Eye (tissue), 1 donor: ENCODE measurements around the gene TNNI3.
"Not testable (repeated sequence)": the region's sequence is repeated elsewhere in the genome, so short reads cannot be mapped to it uniquely, and the experiment has no call there.

ENCODE experiments used
- DNase-seq: peaks from one replicate; pipeline ENCODE4 v3.0.0-alpha.2; 2015

TNNI3 gene

GRCh38 chr19:55157064-55157908 lies at the start of gene TNNI3:
TNNI3 (minus strand) TSS chr19:55157732; CDS start chr19:55157589, 143 bp downstream.
- DNase-seq, result no peak

DNA sequence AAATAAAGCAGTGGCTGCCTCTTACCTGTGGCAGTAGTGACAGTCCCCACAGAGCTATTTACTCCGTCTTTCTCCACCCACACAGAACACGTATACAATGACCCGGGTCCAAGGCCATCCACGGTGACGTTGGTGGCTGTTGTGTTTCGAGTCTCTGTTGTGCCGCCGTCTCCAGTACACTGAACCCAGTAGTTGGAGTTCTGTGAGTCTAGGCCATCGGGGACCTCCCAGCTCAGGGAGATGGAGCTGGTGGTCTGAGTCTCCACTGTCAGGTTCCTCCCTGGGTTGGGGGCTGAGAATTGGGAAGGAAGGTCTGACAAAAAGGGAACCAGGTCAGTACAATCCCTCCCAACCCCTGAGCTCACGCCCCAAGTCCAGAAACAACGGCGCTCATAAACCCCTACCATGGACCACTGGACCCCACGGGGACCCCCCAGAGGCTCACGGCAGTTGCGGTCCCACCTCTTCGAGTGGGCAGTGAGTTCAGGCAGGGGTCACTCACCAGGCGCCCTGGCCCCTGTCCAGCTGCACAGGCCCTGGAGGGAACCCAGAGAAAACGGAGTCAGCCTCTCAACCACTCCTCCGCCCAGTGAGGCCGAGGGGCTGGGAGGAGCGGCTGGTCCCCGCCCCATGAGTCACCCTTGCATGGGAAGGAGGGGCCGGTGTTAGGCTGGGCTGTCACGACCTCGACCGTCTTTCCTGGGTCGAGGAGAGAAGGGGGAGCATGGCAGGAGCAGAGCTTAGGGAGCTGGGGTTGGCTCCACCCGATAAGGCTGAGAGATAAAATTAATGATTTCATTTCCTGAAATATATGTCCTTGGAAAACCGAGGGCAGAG lies 49.4 kb upstream of the TNNI3 start:
- DNase-seq, result peak; percentile 76

- not testable (repeated sequence) for DNase-seq
These were observed 44.7 kb upstream of the TNNI3 start for GRCh38 chr19:55202199-55202598.

GRCh38 chr19:55199620-55200204 lies 42.2 kb upstream of the TNNI3 start:
- DNase-seq, result no peak

DNA sequence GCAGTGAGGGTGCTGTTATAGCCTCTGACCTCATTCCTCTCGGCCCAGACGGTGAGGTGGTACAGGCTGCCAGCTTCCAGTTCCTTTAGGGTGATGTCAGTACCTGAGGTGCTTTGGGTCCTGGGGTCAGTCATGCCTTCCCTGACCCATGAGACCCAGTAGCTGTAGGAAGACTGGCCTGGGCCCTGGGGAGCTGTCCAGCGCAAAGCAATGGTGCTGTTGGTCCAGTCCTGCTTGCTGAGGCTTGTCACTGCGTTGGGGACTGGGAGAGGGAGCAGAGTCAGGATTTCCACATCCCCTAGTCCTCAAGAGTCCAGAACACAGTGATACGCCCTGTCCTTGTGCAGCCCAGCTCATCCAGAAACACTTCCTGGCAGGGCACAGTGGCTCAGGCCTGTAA lies 41.1 kb upstream of the TNNI3 start:
- no peak for DNase-seq

- peak; percentile 47 for DNase-seq
These were observed 40.0 kb upstream of the TNNI3 start for GRCh38 chr19:55197528-55197927.

DNA sequence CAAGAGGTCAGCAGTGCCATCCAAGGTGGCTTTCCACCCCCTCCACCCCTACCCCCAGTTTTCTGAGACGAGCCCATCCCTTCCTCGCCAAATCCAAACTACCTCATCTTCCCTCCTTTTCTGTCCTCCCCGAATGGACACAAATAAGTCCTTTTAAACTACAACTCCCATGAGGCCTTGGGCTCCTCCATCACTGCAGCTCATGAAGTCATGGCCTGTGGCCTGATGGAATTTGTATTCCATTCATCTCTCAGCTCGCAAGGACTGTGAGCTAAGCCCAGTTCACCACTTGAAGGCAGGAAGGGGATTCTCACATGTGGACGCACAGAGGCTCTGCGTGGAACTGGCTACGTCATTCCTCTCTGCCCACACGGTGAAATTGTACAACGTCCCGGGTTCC lies 39.3 kb upstream of the TNNI3 start:
- DNase-seq, result no peak

DNA sequence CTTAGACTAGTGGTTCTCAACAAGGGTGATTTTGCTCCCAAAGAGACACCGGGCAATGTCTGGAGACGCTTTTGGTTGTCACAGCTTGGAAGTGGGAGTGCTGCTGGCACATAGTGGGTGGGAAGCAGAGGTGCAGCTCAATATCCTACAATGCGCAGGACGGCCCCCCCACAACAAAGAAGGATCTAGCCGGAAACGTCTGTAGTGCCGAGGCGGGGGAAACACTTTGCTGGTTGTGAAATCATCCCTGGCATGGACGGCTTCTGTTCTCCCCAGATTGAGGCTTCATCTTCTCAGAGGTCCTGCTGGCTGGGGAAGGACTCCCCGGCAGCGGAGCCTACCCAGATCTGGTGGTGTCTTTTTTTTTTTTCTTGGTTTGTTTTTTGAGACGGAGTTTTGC lies 35.9 kb upstream of the TNNI3 start:
- no peak for DNase-seq

- peak; percentile 21 for DNase-seq
These were observed 31.9 kb upstream of the TNNI3 start for GRCh38 chr19:55189403-55189835.

DNA sequence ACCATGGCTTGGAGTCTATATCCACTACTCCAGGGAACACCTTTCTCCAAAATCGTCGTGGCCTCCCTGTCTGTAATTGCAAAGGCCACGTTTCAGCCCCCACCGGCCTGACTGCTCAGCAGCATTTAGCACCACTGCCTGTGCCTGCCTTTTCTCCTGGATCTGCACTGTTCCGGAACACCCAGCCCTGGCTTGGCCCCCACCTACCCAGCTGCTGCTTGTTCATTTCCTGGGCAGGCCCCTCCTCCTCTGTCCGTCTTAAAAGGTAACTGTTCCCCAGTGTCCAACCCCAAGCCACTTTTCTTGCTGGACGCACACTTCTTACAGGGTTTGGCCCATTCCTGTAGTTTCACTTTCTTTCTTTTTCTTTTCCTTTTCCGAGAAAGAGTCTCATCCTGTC lies 31.1 kb upstream of the TNNI3 start:
- DNase-seq, result no peak

DNA sequence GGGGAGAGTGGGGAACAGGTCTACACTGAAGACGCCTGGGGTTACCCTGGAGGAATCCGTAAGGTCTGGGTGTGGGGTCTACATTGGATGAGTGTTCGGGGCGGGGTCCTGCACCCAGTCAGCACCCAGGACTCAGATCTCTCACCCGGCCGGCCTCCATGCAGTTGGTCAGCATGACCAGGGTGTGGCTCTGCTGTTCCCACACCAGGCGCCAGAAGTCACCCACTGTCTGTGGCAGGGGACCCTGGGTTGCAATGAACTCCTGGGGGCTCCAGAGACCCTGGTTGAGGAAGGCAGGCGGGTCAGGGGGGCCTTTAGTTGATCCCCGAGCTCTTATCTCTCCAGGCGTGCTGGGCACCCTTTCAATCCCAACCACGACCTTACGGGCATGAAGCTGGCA lies 28.5 kb upstream of the TNNI3 start:
- DNase-seq, result no peak

DNA sequence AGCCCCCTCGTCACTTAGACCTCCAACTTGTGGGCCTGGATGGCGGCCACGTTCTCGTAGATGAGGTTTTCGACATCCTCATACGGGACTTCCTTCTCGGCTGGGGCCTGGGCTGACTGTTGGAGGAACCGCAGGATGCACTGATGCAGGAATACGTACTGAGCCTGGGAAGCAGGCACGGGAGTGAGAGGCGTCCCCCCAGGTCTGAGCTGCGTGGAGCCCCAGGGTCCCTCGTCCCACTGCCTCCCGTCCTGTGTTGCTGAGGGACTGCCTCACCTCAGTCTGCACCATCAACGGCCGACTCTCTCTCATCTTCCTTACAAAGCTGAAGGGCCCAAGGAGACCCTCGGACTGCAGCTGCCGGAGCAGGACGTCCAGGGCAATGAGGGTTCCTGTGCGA lies 24.2 kb upstream of the TNNI3 start:
- no peak for DNase-seq

GRCh38 chr19:55179606-55180484 lies 22.3 kb upstream of the TNNI3 start, which contains the start of gene SYT5:
SYT5 (minus strand) TSS chr19:55180289; CDS start chr19:55179041, 1,248 bp downstream.
- DNase-seq, result peak; percentile 75

DNA sequence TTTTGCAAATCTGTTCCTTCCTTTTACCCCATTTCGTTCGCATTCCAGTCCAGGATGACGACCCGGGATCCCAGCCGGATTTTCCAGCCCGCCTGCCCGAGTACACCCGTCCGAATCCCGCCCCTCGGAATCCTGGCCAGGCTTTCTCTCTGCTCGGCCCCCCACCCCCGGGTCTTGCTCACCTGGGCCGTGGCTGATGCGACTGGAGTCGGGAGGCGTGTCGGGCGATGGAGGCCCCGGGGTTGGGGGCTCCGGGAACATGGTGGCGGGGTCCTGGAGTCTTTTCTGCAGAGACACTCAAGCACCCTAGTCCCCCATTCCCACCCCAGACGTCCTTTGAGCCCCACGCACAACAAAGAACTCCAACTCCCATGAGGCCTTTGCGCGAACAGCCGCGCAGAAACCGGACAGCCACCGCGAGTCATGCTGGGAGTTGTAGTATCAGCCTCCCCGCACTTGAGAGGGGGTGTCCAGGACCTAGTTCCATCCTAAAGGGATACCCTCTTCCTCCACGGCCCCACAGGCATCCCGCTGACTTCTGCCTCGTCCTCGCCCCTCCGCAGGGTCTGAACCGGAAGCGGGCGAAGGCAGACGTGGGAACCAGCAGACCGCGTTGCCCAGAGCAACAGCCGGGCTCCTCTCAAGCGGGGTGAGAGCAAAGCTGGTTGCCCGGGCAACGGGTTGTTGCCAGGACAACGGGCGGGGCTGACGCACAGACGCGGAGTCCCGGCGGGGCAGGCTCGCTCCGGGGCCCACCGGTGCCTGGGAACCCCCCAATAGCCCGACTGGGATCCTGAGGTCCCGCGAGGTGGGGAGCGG lies 21.5 kb upstream of the TNNI3 start:
- DNase-seq, result peak; percentile 97

GRCh38 chr19:55176076-55176475 lies 18.5 kb upstream of the TNNI3 start:
- DNase-seq, result no peak

DNA sequence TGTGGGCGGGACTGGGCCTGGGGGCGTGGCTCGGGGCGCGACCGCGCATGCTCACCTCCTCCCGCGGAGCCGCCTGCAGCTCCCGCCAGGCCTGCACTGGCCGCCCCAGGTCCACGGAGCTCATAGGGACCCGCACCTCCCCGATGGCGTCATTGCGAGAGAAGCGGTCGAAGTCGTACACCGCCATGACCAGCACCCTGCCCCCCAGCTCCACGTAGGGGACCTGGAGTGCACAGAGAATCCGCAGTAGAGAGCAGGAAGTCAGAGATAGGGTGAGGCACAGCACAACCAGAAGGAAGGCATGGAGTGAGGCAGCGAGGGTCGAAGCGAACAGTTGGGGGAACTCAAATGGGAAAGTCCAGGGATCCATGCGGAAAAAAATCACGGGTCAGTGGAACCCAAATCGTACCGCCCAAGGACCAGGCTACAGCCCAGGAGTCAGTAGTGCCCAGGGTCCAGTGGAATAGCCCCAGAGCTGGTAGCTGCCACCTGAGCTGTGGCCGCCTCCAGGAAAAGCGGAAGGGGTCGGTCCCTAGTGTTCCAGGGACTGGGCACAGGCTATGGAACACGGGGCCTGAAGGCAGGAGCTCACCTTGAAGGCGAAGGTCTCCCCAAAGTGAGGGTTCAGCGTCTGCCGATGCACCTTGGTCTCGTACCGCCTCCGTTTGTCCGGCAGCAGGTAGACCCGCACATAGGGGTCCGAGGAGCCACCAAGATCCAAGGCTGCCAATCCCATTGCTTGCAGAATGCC lies 17.8 kb upstream of the TNNI3 start:
- no peak for DNase-seq

- DNase-seq, result no peak
These were observed 17.0 kb upstream of the TNNI3 start for GRCh38 chr19:55174425-55175116.

GRCh38 chr19:55173714-55174409 lies 16.3 kb upstream of the TNNI3 start:
- DNase-seq, result peak; percentile 59

DNA sequence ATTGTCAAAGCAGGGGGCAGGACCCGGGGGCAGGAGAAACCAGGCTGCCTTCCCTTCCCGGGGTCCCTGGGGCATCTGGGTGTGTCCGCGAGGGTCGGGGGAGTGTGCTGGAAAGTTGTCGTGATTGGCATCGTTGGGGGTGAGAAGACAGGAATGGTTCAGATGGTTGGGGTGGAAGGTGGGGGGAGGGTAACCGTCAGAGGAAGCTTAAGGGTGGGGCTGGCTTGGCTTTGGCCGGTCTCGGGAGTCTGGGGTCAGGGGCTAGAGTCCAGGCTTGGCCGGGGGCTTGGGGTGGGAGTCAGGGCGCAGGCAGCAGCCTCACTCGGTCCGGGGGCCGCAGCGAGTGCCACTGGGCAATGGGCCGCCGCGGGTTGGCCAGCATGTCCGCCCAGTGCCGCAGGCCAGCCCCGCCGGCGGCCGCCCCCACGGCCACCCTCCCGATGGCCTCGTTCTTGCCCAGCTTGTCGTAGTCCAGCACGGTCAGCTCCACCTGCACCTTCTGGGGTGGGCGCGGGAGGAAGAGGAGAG lies 15.7 kb upstream of the TNNI3 start:
- DNase-seq, result no peak
